A549 (cell line): Measurements from ENCODE around the gene ACO2. TPM values are rescaled to one million over a fixed set of nuclear protein-coding genes. Genes with fewer than 3 reads are reported as not detected.
A peak's percentile ranks its signal among the peaks of the same experiment; 100 is the strongest.

Source experiments
- ATAC-seq, 2 experiments: fragments of 200-7000 bp in 1 of 2; fragments of >200 bp in 1 of 2; cut with Nextera tagmentation in 1 of 2; cut with Tn5 transposase in 1 of 2; 3 replicates each; pipeline versions ENCODE4 v1.8.0 to v1.9.1; 2018 to 2020; ENCODE audit warnings: mild to moderate bottlenecking in 1 of 2, moderate library complexity in 1 of 2
- CTCF ChIA-PET: fragments of 300-600 bp; sonication (Branson Sonifier 250); formaldehyde crosslinking; extraction: SDS; loops from one replicate; lab custom pipeline; 2021; ENCODE audit warnings: antibody characterized with exemption, inconsistent platforms; lab: Yijun Ruan, JAX
- POLR2A ChIA-PET: fragments of 350-600 bp; formaldehyde crosslinking; extraction: SDS; loops from one replicate; lab custom pipeline; 2021; ENCODE audit warnings: antibody characterized with exemption, inconsistent platforms; lab: Yijun Ruan, JAX
- DNase-seq, 2 experiments: peaks; one replicate each; pipeline versions ENCODE4 v3.0.0 to v3.0.0-alpha.2; 2011 to 2016; ENCODE audit warnings: low read depth in 1 of 2, low spot score in 1 of 2
- FAIRE-seq: peaks from 2 replicates; lab custom pipeline; 2011; peaks lifted over from hg19 to GRCh38; lab: Jason Lieb, UNC
- H3K27ac ChIP-seq, 2 experiments: fragments of >200 bp; sonication (Bioruptor Twin); formaldehyde crosslinking; 3 replicates each; pipeline ENCODE4 v1.5.1; 2016 to 2017
- H3K4me1 ChIP-seq: fragments of >200 bp; sonication (Bioruptor Twin); formaldehyde crosslinking; 3 replicates; pipeline ENCODE4 v1.6.1; 2016
- H3K4me2 ChIP-seq: fragments of >200 bp; sonication (Bioruptor Twin); formaldehyde crosslinking; 3 replicates; pipeline ENCODE4 v1.6.1; 2016
- H3K4me3 ChIP-seq: fragments of >200 bp; sonication (Bioruptor Twin); formaldehyde crosslinking; 3 replicates; pipeline ENCODE4 v1.5.1; 2016
- H3K9me3 ChIP-seq: fragments of >200 bp; sonication (Bioruptor Twin); formaldehyde crosslinking; 3 replicates; pipeline ENCODE4 v1.6.1; 2016
- CBX2 ChIP-seq: fragments of 200-600 bp; sonication (generic); IDR thresholded peaks from 2 replicates; pipeline ENCODE4 v1.6.1; 2016; ENCODE audit warnings: low read depth, mild to moderate bottlenecking, borderline replicate concordance
- CBX8 ChIP-seq: fragments of 200-600 bp; sonication (generic); IDR thresholded peaks from 2 replicates; pipeline ENCODE4 v1.6.1; 2016
- CHD4 ChIP-seq: fragments of 200-600 bp; sonication (generic); IDR thresholded peaks from 2 replicates; pipeline ENCODE4 v1.6.1; 2016; ENCODE audit warnings: antibody characterized with exemption, mild to moderate bottlenecking, borderline replicate concordance
- EP300 ChIP-seq, 2 experiments: fragments of >200 bp; sonication (Bioruptor Twin); formaldehyde crosslinking; IDR thresholded peaks; 2 replicates in 1 of 2; 3 replicates in 1 of 2; pipeline ENCODE4 v1.6.1; 2016 to 2017
- ESRRA ChIP-seq: fragments of 150-350 bp; IDR thresholded peaks from 2 replicates; pipeline ENCODE4 v1.6.1; 2014; ENCODE audit warnings: mild to moderate bottlenecking, low read length, borderline replicate concordance
- FOSL2 ChIP-seq, 2 experiments: fragments of 450-650 bp in 1 of 2; fragments of >200 bp in 1 of 2; sonication (Bioruptor Twin) in 1 of 2; formaldehyde crosslinking; IDR thresholded peaks; 2 replicates each; pipeline versions ENCODE4 v1.5.0 to v1.6.1; 2016 to 2020; ENCODE audit warnings: mild to moderate bottlenecking in 1 of 2, moderate library complexity in 1 of 2
- FOXS1 ChIP-seq: fragments of 250-450 bp; sonication (Bioruptor Pico); IDR thresholded peaks from 2 replicates; pipeline ENCODE4 v1.5.0; 2020; ENCODE audit warnings: mild to moderate bottlenecking, moderate library complexity
- GATA3 ChIP-seq: IDR thresholded peaks from 2 replicates; pipeline ENCODE4 v1.6.1; 2012; ENCODE audit warnings: borderline replicate concordance
- HDAC2 ChIP-seq: fragments of 200-600 bp; sonication (generic); IDR thresholded peaks from 2 replicates; pipeline ENCODE4 v1.6.1; 2016
- HEYL ChIP-seq: fragments of 250-450 bp; sonication (Bioruptor Pico); IDR thresholded peaks from 2 replicates; pipeline ENCODE4 v1.8.0; 2021; ENCODE audit warnings: mild to moderate bottlenecking, moderate library complexity
- KDM5A ChIP-seq: fragments of 200-600 bp; sonication (generic); IDR thresholded peaks from 2 replicates; pipeline ENCODE4 v1.6.1; 2016; ENCODE audit warnings: antibody characterized with exemption, mild to moderate bottlenecking
- MAFK ChIP-seq: fragments of 450-650 bp; IDR thresholded peaks from 2 replicates; pipeline ENCODE4 v1.6.1; 2014; ENCODE audit not compliant: partially characterized antibody
- MAZ ChIP-seq: fragments of 150-350 bp; IDR thresholded peaks from 2 replicates; pipeline ENCODE4 v1.6.1; 2014; ENCODE audit warnings: antibody characterized with exemption, low read depth, low read length, borderline replicate concordance
- NFE2L2 ChIP-seq: fragments of 150-350 bp; conservative IDR thresholded peaks from 2 replicates; pipeline ENCODE4 v1.6.1; 2014; ENCODE audit warnings: low read length
- POLR2AphosphoS2 ChIP-seq: conservative IDR thresholded peaks from 2 replicates; pipeline ENCODE4 v1.6.1; 2012; ENCODE audit warnings: low read length, improper control_type of control experiment, inconsistent platforms
- RCOR1 ChIP-seq: fragments of 150-350 bp; IDR thresholded peaks from 2 replicates; pipeline ENCODE4 v1.6.1; 2014; ENCODE audit warnings: antibody characterized with exemption, low read length, low read depth
- RNF2 ChIP-seq: fragments of 200-600 bp; sonication (generic); IDR thresholded peaks from 2 replicates; pipeline ENCODE4 v1.6.1; 2016; ENCODE audit warnings: low read depth, mild to moderate bottlenecking, antibody characterized with exemption, moderate library complexity, borderline replicate concordance
- TP53 ChIP-seq: fragments of 250-450 bp; sonication (Bioruptor Pico); IDR thresholded peaks from 2 replicates; pipeline ENCODE4 v1.5.0; 2021; ENCODE audit warnings: mild to moderate bottlenecking, moderate library complexity
- ZNF302 ChIP-seq: fragments of 250-450 bp; sonication (Bioruptor Pico); IDR thresholded peaks from 2 replicates; pipeline ENCODE4 v1.9.0; 2021; ENCODE audit warnings: inconsistent platforms, mild to moderate bottlenecking, moderate library complexity
- WGBS: methylation state at CpG from one replicate; pipeline ENCODE4 v1.1.6; 2017; ENCODE audit errors: missing lambda C conversion rate; 5-methylcytosine and 5-hydroxymethylcytosine counted together
- polyA plus RNA-seq, 4 experiments: library from polyadenylated mRNA; depleted of rRNA in 3 of 4; stranded (reverse); fragments of >200 nt; fragmentation: RNase III in 1 of 4; extraction: RNeasy Plus Mini Kit Qiagen cat#74134 plus additional on column Dnase treatment in 1 of 4; gene quantifications; 2 replicates in 3 of 4; 3 replicates in 1 of 4; pipeline ENCODE4 v1.2.3, GENCODE V29; 2011 to 2017
- TF ChIP-seq, protein P1 (sequence below): fragments of 450-650 bp; IDR thresholded peaks from 2 replicates; pipeline ENCODE4 v1.6.1; 2014; ENCODE audit warnings: antibody characterized with exemption
- TF ChIP-seq, protein P2 (sequence below): IDR thresholded peaks from 2 replicates; pipeline ENCODE4 v1.6.1; 2012

Gene ACO2
- polyA plus RNA-seq, 2 of the 4 experiments (the other 2 are of a cell fraction): 30.7 to 43.7 TPM

DNA sequence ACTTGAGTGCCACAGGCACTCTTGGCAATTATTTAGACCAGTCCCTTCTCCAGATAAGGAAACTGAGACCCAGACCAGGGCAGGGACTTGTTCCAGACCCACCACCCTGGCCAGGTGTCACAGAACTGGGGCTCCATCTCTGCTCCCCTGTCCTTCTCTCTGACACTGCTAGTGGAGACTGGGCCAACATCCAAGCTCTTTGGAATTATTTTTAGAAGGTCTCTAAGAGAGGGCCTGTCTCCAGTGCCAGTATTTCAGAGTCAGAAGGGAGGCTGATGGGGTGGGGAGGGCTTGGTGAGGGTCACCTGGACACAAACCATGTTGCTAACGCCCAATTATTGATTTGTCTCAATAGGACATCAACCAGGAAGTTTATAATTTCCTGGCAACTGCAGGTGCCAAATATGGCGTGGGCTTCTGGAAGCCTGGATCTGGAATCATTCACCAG is 42.6 kb downstream of the ACO2 start (continued):
- TF ChIP-seq RCOR1: no peak
- TF ChIP-seq, protein P1, sequence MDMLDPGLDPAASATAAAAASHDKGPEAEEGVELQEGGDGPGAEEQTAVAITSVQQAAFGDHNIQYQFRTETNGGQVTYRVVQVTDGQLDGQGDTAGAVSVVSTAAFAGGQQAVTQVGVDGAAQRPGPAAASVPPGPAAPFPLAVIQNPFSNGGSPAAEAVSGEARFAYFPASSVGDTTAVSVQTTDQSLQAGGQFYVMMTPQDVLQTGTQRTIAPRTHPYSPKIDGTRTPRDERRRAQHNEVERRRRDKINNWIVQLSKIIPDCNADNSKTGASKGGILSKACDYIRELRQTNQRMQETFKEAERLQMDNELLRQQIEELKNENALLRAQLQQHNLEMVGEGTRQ: no peak

GRCh38 chr22:41512421-41513194 is 43.7 kb downstream of the ACO2 start:
- Histone ChIP-seq H3K4me2 (peak overlapping the region; percentile 53), H3K4me3 (no peak overlapping the region), H3K27ac (peak overlapping the region; percentile 69 to 86), H3K9me3 (no peaks in the 10 kb centered on the region), H3K4me1 (peaks cover 15% of the 10 kb centered on the region)
- 78% methylated on average over 11 of the region's 17 CpGs for WGBS
- ChIA-PET CTCF (interaction anchor here (0.6 to 9.5 kb wide), 4 partner anchors 15 to 112 kb away, joined by 3 to 196 read pairs (median 36); no protein-coding TSS in a partner anchor), POLR2A (no interaction called here)
- FAIRE-seq (no peak), DNase-seq (peak; percentile 48 to 66), ATAC-seq (peak; percentile 72 to 81; a peak in 5 of 6 replicates)
- TF ChIP-seq HDAC2 (no peak), POLR2AphosphoS2 (no peak), MAFK (peak; percentile 98), MAZ (no peak), CBX8 (no peak), GATA3 (no peak), CBX2 (no peak), TP53 (CRISPR knock-in tag) (no peak), NFE2L2 (0 out of 2 replicates have a peak, but pooled peaks have one; percentile 12), EP300 (IDR thresholded peaks at IDR 0.05) (no peak), HEYL (CRISPR knock-in tag) (no peak), RCOR1 (no peak), FOXS1 (CRISPR knock-in tag) (no peak), FOSL2 (IDR thresholded peaks at IDR 0.05) (no peak), FOSL2 (CRISPR knock-in tag; IDR thresholded peaks at IDR 0.05) (no peak), ESRRA (no peak)
- TF ChIP-seq, protein P2, sequence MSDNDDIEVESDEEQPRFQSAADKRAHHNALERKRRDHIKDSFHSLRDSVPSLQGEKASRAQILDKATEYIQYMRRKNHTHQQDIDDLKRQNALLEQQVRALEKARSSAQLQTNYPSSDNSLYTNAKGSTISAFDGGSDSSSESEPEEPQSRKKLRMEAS: peak; percentile 60; the same call in 1 of the 2 replicates

GRCh38 chr22:41513391-41513790 is 44.5 kb downstream of the ACO2 start:
- 79% methylated on average over 4 of the region's 5 CpGs for WGBS
- CTCF ChIA-PET: interaction anchor here (1.7 to 9.5 kb wide), 3 partner anchors 14 to 109 kb away, joined by 3 to 196 read pairs (median 69); no protein-coding TSS in a partner anchor
- no peak for FAIRE-seq
- Histone ChIP-seq H3K4me2 (peak overlapping the region; percentile 53; the same call in 2 of the 3 replicates), H3K4me3 (no peak overlapping the region)
- TF ChIP-seq KDM5A: no peak
- TF ChIP-seq TP53 (CRISPR knock-in tag): no peak
- TF ChIP-seq RNF2: no peak
- TF ChIP-seq CHD4: no peak
- TF ChIP-seq, all 56 proteins: peak for 0
- peak overlapping the region; percentile 69 to 86; a peak in 5 of 6 replicates for H3K27ac ChIP-seq
- DNase-seq: no peak
- ATAC-seq: no peak
- POLR2A ChIA-PET: no interaction called here
- peaks cover 15% of the 10 kb centered on the region for H3K4me1 ChIP-seq
- H3K9me3 ChIP-seq: no peaks in the 10 kb centered on the region

- Histone ChIP-seq H3K27ac (no peak overlapping the region), H3K4me3 (no peak overlapping the region), H3K4me1 (peaks cover 15% of the 10 kb centered on the region), H3K9me3 (no peaks in the 10 kb centered on the region), H3K4me2 (no peak overlapping the region)
- TF ChIP-seq KDM5A: no peak
- TF ChIP-seq ZNF302: no peak
- DNase-seq: no peak
- FAIRE-seq: no peak
- 94% methylated on average over 5 of the region's 8 CpGs for WGBS
- peak; percentile 31 to 48; a peak in 3 of 6 replicates for ATAC-seq
- CTCF ChIA-PET: interaction anchor here (1.1 to 9.5 kb wide), 15 partner anchors 8 to 588 kb away, joined by 3 to 196 read pairs (median 12); partner anchors contain the start of genes ACO2 and PHF5A
- POLR2A ChIA-PET: no interaction called here
Measured at GRCh38 chr22:41516462-41516861, 47.5 kb downstream of the ACO2 start.
